Psoas muscle (tissue), 8 donors: ENCODE data around the gene RIC1. TPM values are rescaled to one million over a fixed set of nuclear protein-coding genes. Genes with fewer than 3 reads are reported as not detected.

ENCODE experiments used
- ATAC-seq, 4 donors: fragments of 200-7000 bp; cut with Tn5 transposase; one replicate each; pipeline ENCODE4 v1.9.1; 2020; ENCODE audit warnings: moderate library complexity in 3 of 4, mild to moderate bottlenecking in 2 of 4
- DNase-seq, 2 donors: peaks; one replicate each; pipeline ENCODE4 v3.0.0-alpha.2; 2020
- H3K27ac ChIP-seq: fragments of 200-600 bp; one replicate; pipeline ENCODE4 v1.8.0; 2022
- H3K27me3 ChIP-seq, 3 donors: fragments of 200-600 bp in 1 of 3; one replicate each; pipeline versions ENCODE4 v1.6.1 to v1.8.0; 2013 to 2022; ENCODE audit warnings: low read length in 2 of 3, mild to moderate bottlenecking in 2 of 3, moderate library complexity in 1 of 3; ENCODE audit not compliant: insufficient read depth in 3 of 3
- H3K36me3 ChIP-seq, 2 donors: fragments of 200-600 bp in 1 of 2; one replicate each; pipeline versions ENCODE4 v1.6.1 to v1.8.0; 2013 to 2022; ENCODE audit warnings: low read depth in 1 of 2, mild to moderate bottlenecking in 1 of 2, moderate library complexity in 1 of 2; ENCODE audit not compliant: insufficient read depth in 1 of 2
- H3K4me1 ChIP-seq: fragments of 200-600 bp; one replicate; pipeline ENCODE4 v1.8.0; 2022
- H3K4me3 ChIP-seq: fragments of 200-600 bp; one replicate; pipeline ENCODE4 v1.8.0; 2022; ENCODE audit warnings: mild to moderate bottlenecking
- H3K9me3 ChIP-seq: fragments of 200-600 bp; one replicate; pipeline ENCODE4 v1.8.0; 2022
- CTCF ChIP-seq: fragments of 200-600 bp; IDR thresholded peaks from one replicate; pipeline ENCODE4 v1.8.0; 2022; ENCODE audit warnings: antibody characterized with exemption
- WGBS, 3 donors: extraction: QIAGEN DNeasy Blood & Tissue Kit; methylation state at CpG; one replicate each; pipeline versions ENCODE4 v1.1.6 to v1.1.7; 2013; 5-methylcytosine and 5-hydroxymethylcytosine counted together
- intact Hi-C, 2 donors: fragments of 100-400 bp; cut with DNase I; formaldehyde crosslinking; loops; one replicate each; pipeline versions ENCODE4 v1.11.0 to v1.14.2; 2022
- polyA plus RNA-seq, 3 donors: library from polyadenylated mRNA; stranded (reverse); fragments of 200-250 nt; gene quantifications; one replicate each; pipeline ENCODE4 v1.2.3, GENCODE V29; 2013
- total RNA-seq, 4 donors: library from RNA; stranded (reverse); fragmentation: NEBNext Ultra II Directional in 2 of 4; extraction: Animal tissue kit (Norgen Biotek cat#: 25700) in 2 of 4; gene quantifications; one replicate each; pipeline versions ENCODE4 v1.2.1 to v1.2.4, GENCODE V29; 2021 to 2023
- donor health status: healthy with polysubstance abuse.
- donor health status: DM: no; HTN: no; CAD: no; lungs with moderate emphysema.
- donor health status: Bipolar disorder and iron deficiency.
- donor health status: healthy.
- donor health status: DM: yes; HTN: yes; CAD: no.
- donor health status: DM: no; HTN: no; CAD: no.
- donor health status: DM: no; HTN: no; CAD: no.
- donor health status: DM: yes; HTN: yes; CAD: no.

RIC1 gene
- total and polyA plus RNA-seq, 7 donors = 6.8 to 28.6 (median 10.9) TPM

GRCh38 chr9:5786370-5787127 lies 157.6 kb downstream of the RIC1 start:
- intact Hi-C loops = no loop called here
- Histone ChIP-seq H3K27ac (no peak overlapping the region), H3K9me3 (peaks cover 5% of the 10 kb centered on the region), H3K4me3 (no peak overlapping the region), H3K27me3 (no peaks in the 10 kb centered on the region), H3K36me3 (peaks cover 0 to 40% of the 10 kb centered on the region in 2 donors), H3K4me1 (peaks cover 7% of the 10 kb centered on the region)
- WGBS, 3 donors = 80 to 89% (median 86%) methylated on average over 6 of the region's 6 CpGs
- no peak for TF ChIP-seq CTCF
- ATAC-seq (peak in 3 of 4 donors; percentile 32 to 58 (median 43)), DNase-seq (no peak)

- no peak for DNase-seq
- intact Hi-C loops = no loop called here
- Histone ChIP-seq H3K27me3 (no peaks in the 10 kb centered on the region), H3K36me3 (peaks cover 0 to 39% of the 10 kb centered on the region in 2 donors), H3K27ac (no peak overlapping the region), H3K4me3 (no peak overlapping the region), H3K4me1 (peaks cover 7% of the 10 kb centered on the region), H3K9me3 (peaks cover 5% of the 10 kb centered on the region)
- no peak for ATAC-seq
- WGBS, 3 donors = 96 to 98% (median 98%) methylated on average over 2 of the region's 2 CpGs
- no peak for TF ChIP-seq CTCF
Measured at GRCh38 chr9:5787220-5787619, 158.3 kb downstream of the RIC1 start.

- 72 to 99% (median 94%) methylated on average over 2 of the region's 2 CpGs for WGBS, 3 donors
- no peak for DNase-seq
- no peaks in the 10 kb centered on the region for H3K9me3 ChIP-seq
- no peak overlapping the region for H3K27ac ChIP-seq
- intact Hi-C loops = no loop called here
- peaks cover 7% of the 10 kb centered on the region for H3K4me1 ChIP-seq
- no peak overlapping the region for H3K4me3 ChIP-seq
- no peak for TF ChIP-seq CTCF
- no peaks in the 10 kb centered on the region for H3K27me3 ChIP-seq
- ATAC-seq = no peak
- H3K36me3 ChIP-seq = peaks cover 0 to 34% of the 10 kb centered on the region in 2 donors
Measured at GRCh38 chr9:5787759-5788302, 158.9 kb downstream of the RIC1 start.

- intact Hi-C loops = no loop called here
- DNase-seq (no peak), ATAC-seq (peak in 3 of 4 donors; percentile 20 to 30 (median 26))
- Histone ChIP-seq H3K36me3 (peaks cover 0 to 34% of the 10 kb centered on the region in 2 donors), H3K4me3 (no peak overlapping the region), H3K4me1 (no peaks in the 10 kb centered on the region), H3K27me3 (no peaks in the 10 kb centered on the region), H3K9me3 (no peaks in the 10 kb centered on the region), H3K27ac (no peak overlapping the region)
- no peak for TF ChIP-seq CTCF
- 92 to 98% (median 94%) methylated on average over 5 of the region's 5 CpGs for WGBS, 3 donors
Measured at GRCh38 chr9:5789489-5789888, 160.6 kb downstream of the RIC1 start.
